ENCODE results near the gene PPP6R1.

PPP6R1 gene

DNA sequence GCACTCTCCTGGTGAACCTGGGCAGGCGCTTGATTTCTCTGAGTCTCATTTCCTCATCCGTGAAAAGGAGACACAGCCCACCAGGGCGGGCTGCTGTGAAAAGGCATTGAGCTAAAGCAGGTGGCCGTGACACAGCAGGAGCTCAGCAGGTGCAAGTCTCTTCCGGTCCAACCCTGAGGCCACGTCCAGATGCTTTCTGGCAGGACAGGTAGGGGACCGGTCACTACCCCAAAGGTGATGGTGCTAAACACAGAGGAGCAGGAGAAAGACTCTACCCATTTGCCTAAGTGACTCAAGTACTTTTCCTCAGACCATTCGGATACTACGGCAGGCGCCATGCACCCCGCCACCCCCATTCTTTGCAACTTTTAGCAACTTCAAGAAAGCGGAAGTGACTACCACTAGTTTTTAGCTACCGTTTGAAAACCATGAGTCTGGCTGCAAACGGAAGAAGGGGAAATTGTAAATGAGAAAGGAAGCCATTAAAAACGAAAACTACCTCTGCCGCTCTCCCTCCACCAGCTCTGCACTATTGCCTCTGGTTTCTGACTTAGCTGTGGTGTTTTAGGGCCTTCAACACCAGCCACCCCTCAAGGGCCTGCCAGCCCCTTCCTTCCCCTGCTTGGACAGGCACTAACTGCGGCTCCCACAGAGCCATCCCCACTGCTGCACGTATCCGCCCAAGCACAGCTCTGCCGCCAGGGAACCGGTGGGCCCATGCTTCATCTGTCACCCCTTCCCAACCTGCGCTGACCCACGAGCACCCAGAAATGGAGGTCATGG, 4.8 kb downstream of the PPP6R1 start:
- H3K9me3 ChIP-seq (ENCODE audit: low read depth, low read length): no peaks in the 10 kb centered on the region
- no peak for DNase-seq (ENCODE audit: low read depth, low spot score)
- H3K4me3 ChIP-seq: no peak overlapping the region
- no peak overlapping the region for H3K9ac ChIP-seq (ENCODE audit: insufficient read length)
- H3K27ac ChIP-seq: no peak overlapping the region
- no peaks in the 10 kb centered on the region; the same call in 1 of the 2 replicates for H3K36me3 ChIP-seq (ENCODE audit: insufficient read depth, low read length)
- TF ChIP-seq FOXP2 (optimal IDR thresholded peaks at IDR 0.05; ENCODE audit: control extremely low read depth, extremely low read length, insufficient read depth): no peak
- no peak for TF ChIP-seq EZH2 (IDR thresholded peaks at IDR 0.05)
- no peak for TF ChIP-seq POLR2AphosphoS5 (IDR thresholded peaks at IDR 0.05; ENCODE audit: borderline replicate concordance, low read depth, low read length)

DNA sequence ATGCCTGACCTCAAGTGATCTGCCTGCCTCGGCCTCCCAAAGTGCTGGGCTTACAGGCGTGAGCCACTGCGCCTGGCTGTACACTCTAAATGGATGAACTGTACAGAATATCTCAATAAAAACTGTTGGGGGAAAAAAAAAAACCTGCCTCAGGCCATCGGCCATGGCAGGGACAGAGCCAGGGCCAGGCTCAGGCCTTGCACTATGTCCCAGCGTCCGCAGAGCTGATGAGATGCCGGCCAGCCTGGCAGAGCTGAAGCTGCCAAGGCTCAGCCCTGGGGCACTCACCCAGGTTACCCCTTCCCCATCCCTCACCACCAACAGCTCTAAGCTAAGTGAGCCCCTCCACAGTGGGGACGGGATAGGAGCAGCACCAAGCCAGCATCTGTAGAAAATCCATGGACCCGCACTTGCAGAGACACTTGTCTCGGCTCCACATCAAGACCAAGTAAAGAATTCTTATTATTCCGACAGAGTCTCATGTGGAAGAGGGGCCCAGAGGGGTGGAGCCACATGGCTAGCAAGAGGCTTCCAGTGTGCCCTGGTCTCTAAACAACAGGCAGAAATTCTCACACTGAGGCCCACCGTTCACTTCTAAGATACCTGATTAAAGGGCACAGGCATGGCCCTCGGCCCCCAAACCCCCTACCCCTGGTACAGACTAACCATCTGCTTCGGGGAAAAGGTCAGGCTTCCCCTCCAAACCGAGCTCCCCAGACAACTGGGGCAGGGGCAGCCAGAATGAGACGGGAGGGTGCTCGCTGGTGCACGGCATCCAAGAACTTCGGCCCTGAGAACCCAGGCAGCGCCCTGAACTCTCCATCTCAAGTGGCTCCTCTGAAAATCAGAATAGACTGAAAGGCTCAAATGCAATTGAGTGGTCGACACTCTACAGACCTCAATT, 5.8 kb downstream of the PPP6R1 start:
- Histone ChIP-seq H3K9ac (ENCODE audit: insufficient read length) (no peak overlapping the region), H3K9me3 (ENCODE audit: low read depth, low read length) (no peaks in the 10 kb centered on the region), H3K27ac (no peak overlapping the region), H3K36me3 (ENCODE audit: insufficient read depth, low read length) (no peaks in the 10 kb centered on the region; the same call in 1 of the 2 replicates), H3K4me3 (no peak overlapping the region)
- TF ChIP-seq POLR2AphosphoS5 (IDR thresholded peaks at IDR 0.05; ENCODE audit: borderline replicate concordance, low read depth, low read length): no peak
- no peak for TF ChIP-seq EZH2 (IDR thresholded peaks at IDR 0.05)
- no peak for TF ChIP-seq FOXP2 (optimal IDR thresholded peaks at IDR 0.05; ENCODE audit: control extremely low read depth, extremely low read length, insufficient read depth)
- DNase-seq (ENCODE audit: low read depth, low spot score): no peak

DNA sequence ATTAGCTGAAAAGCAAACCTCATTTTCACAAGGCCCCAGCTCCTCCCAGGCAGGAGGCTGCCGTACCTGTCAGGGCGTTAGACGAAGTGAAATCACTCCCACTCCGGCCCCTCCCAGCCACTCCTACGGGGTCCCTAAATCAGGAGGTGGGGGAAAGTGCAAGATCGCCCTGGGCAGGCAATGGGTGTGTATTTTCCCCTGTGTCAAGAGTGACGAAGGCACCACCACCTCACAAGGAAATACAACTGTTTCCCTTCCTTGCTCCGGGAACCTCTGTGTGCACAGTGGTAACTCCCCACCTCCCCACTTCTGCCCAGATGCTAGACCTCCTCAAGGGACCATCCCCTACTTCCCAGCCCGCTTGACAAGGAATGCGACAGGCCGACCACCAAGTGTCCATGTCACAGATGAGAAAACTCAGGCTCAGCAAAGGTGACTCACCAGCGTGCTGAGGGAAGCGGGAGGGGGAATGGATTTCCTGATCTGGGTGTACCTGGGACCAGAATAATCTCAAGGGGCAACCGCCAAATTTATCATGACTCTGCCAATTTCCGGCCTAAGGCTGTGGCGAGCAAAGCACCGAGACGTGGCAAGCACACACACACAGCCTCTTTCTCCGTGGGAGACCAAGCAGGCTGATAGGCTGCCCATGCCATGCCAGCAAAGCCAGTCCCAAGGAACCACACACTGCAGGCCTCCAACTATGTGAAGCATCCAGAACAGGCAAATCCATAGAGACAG, 7.3 kb downstream of the PPP6R1 start:
- H3K36me3 ChIP-seq (ENCODE audit: insufficient read depth, low read length): peaks cover 3% of the 10 kb centered on the region; the same call in 1 of the 2 replicates
- no peak overlapping the region for H3K9ac ChIP-seq (ENCODE audit: insufficient read length)
- no peak for DNase-seq (ENCODE audit: low read depth, low spot score)
- H3K27ac ChIP-seq: no peak overlapping the region
- H3K9me3 ChIP-seq (ENCODE audit: low read depth, low read length): no peaks in the 10 kb centered on the region
- TF ChIP-seq EZH2 (IDR thresholded peaks at IDR 0.05) (no peak), FOXP2 (optimal IDR thresholded peaks at IDR 0.05; ENCODE audit: control extremely low read depth, extremely low read length, insufficient read depth) (no peak), POLR2AphosphoS5 (IDR thresholded peaks at IDR 0.05; ENCODE audit: borderline replicate concordance, low read depth, low read length) (no peak)
- H3K4me3 ChIP-seq: no peak overlapping the region

DNA sequence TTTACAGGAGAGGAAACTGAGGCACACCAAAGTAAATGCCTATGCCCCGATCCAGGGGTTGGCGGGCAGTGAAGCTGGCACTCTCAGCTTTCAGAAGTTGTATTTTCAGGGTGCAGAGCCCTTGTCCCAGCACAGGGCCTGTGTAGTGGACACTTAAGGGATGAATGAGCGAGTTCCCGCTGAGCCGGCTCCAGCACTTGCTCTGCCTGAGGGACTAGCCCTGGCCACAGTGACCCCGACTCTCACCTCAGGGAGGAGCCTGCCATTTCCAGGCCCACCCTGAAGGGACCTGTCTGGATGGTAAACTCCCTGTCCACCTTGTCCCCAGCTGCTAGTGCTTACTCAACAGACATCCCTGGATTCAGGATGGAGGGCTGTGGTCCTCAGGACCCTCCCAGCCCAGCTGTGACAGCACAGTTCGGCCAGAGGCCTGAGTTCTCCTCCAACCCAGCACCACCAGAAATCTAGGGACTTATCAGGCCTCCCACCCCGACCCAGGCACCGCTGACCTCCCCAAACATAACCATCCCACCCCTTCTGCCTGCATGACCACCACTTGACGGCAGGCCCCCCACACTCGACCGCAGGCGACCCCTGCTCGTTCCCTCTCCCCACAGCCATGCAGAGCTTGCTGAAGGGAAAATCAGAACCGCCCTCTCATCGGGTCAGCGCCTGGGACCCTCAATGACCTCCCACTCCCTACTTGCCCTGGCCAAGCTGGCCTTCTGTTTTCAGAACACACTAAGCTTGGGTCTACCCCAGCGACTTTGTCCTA, 8.4 kb downstream of the PPP6R1 start:
- no peak for DNase-seq (ENCODE audit: low read depth, low spot score)
- H3K27ac ChIP-seq: no peak overlapping the region
- TF ChIP-seq FOXP2 (optimal IDR thresholded peaks at IDR 0.05; ENCODE audit: control extremely low read depth, extremely low read length, insufficient read depth): no peak
- no peak for TF ChIP-seq EZH2 (IDR thresholded peaks at IDR 0.05)
- TF ChIP-seq POLR2AphosphoS5 (IDR thresholded peaks at IDR 0.05; ENCODE audit: borderline replicate concordance, low read depth, low read length): no peak
- H3K4me3 ChIP-seq: no peak overlapping the region
- H3K9me3 ChIP-seq (ENCODE audit: low read depth, low read length): no peaks in the 10 kb centered on the region
- H3K36me3 ChIP-seq (ENCODE audit: insufficient read depth, low read length): peaks cover 9% of the 10 kb centered on the region; the same call in 1 of the 2 replicates
- no peak overlapping the region for H3K9ac ChIP-seq (ENCODE audit: insufficient read length)

DNA sequence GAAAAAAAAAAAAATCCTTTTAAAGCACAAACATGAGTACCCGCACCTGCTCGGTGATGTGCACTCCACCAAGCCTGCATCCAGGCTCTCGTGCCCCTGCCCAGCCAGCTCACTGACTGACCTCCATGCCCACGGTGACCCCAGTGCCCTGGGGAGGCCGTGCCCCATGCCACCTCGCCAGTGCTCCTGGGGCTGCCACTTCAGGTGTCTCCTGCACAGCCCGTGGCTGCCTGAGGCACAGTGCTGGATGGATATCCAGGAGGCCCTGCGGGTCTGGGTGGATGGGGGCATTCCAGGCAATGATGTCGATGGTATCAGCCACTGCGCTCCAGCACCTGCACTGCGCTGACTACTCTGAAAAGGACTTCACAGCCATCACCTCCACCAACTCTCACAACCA, 9.0 kb downstream of the PPP6R1 start:
- Histone ChIP-seq H3K4me3 (no peak overlapping the region), H3K36me3 (ENCODE audit: insufficient read depth, low read length) (peaks cover 15% of the 10 kb centered on the region; the same call in 1 of the 2 replicates), H3K9me3 (ENCODE audit: low read depth, low read length) (no peaks in the 10 kb centered on the region), H3K27ac (no peak overlapping the region), H3K9ac (ENCODE audit: insufficient read length) (no peak overlapping the region)
- no peak for DNase-seq (ENCODE audit: low read depth, low spot score)
- TF ChIP-seq FOXP2 (optimal IDR thresholded peaks at IDR 0.05; ENCODE audit: control extremely low read depth, extremely low read length, insufficient read depth): no peak
- TF ChIP-seq POLR2AphosphoS5 (IDR thresholded peaks at IDR 0.05; ENCODE audit: borderline replicate concordance, low read depth, low read length): no peak
- TF ChIP-seq EZH2 (IDR thresholded peaks at IDR 0.05): no peak

DNA sequence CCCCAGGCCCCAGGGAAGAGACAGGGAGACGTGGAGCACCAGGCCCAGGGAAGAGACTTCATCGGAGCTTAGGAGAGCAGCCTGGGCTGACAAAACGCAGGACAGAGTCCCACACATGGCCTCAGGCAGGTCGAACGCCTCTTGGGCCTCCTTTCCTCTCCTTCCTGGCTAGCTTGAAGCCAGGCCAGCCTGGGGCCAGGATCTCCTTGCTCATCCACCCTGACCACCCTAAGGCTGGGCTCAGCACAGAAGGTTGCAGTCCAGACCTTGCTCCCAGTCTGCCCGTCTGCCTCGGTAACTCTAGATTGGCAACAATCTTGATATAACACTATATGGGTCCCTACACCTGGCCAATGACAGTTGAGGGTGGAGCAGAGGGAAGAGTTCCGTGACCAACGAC, 10.1 kb downstream of the PPP6R1 start:
- H3K9me3 ChIP-seq (ENCODE audit: low read depth, low read length): no peaks in the 10 kb centered on the region
- no peak overlapping the region for H3K4me3 ChIP-seq
- TF ChIP-seq EZH2 (IDR thresholded peaks at IDR 0.05): no peak
- TF ChIP-seq POLR2AphosphoS5 (IDR thresholded peaks at IDR 0.05; ENCODE audit: borderline replicate concordance, low read depth, low read length): no peak
- no peak for TF ChIP-seq FOXP2 (optimal IDR thresholded peaks at IDR 0.05; ENCODE audit: control extremely low read depth, extremely low read length, insufficient read depth)
- H3K9ac ChIP-seq (ENCODE audit: insufficient read length): no peak overlapping the region
- no peak overlapping the region for H3K27ac ChIP-seq
- peaks cover 23% of the 10 kb centered on the region; the same call in 1 of the 2 replicates for H3K36me3 ChIP-seq (ENCODE audit: insufficient read depth, low read length)
- no peak for DNase-seq (ENCODE audit: low read depth, low spot score)

DNA sequence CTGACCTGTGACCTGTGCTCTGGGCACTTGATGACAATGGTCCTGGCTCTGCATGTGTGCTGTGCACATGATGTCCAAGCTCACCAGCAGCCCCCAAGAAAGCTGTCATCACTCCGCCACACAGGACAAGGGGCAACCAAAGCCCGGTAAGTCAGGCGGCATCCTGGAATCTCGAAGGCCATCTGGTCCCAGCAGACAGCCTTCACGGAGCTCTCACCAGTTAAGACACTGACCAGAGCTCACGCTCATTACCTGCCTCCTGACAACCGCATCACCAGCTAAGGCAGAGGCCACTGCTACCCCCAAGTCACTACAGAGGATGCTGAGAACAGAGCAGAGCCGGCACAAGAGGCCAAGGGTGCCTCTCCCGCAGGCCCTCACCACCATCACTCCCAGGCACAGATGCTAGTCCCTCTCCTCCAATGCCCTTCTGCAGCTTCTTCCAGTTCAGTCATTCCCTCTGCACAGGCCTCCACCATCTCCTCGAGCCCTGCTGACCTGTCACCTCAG, 10.6 kb downstream of the PPP6R1 start:
- Histone ChIP-seq H3K27ac (no peak overlapping the region), H3K9me3 (ENCODE audit: low read depth, low read length) (no peaks in the 10 kb centered on the region), H3K36me3 (ENCODE audit: insufficient read depth, low read length) (peaks cover 23% of the 10 kb centered on the region; the same call in 1 of the 2 replicates), H3K9ac (ENCODE audit: insufficient read length) (no peak overlapping the region), H3K4me3 (no peak overlapping the region)
- no peak for DNase-seq (ENCODE audit: low read depth, low spot score)
- TF ChIP-seq EZH2 (IDR thresholded peaks at IDR 0.05) (no peak), POLR2AphosphoS5 (IDR thresholded peaks at IDR 0.05; ENCODE audit: borderline replicate concordance, low read depth, low read length) (no peak), FOXP2 (optimal IDR thresholded peaks at IDR 0.05; ENCODE audit: control extremely low read depth, extremely low read length, insufficient read depth) (no peak)
